ENCODE measurements around the gene ASB18.

ASB18 gene

GRCh38 chr2:236205867-236206645, 58.1 kb downstream of the ASB18 start:
- no peak for DNase-seq

GRCh38 chr2:236204953-236205352, 59.3 kb downstream of the ASB18 start:
- DNase-seq: no peak

DNA sequence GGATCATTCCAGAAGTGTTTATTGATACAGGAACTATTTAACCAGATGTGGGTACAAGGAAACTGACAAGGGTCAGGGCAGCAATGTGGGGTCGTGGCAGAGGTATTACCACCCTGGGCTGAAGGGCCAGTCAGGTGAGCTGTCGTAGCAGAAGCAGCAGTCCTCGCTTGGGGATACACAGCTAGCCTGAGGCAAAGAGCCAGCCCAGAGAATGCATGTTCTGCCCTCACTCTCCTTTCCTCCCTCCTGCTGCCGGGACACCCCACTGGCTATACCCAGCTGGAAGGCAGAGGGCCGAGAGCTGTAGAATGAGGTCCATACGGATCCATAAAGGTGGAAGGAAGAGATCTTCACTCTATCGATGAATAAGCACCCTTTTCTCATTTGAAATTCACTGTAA, 63.8 kb downstream of the ASB18 start:
- no peak for DNase-seq

- no peak for DNase-seq
Observed at GRCh38 chr2:236196366-236196765, 67.8 kb downstream of the ASB18 start.

DNA sequence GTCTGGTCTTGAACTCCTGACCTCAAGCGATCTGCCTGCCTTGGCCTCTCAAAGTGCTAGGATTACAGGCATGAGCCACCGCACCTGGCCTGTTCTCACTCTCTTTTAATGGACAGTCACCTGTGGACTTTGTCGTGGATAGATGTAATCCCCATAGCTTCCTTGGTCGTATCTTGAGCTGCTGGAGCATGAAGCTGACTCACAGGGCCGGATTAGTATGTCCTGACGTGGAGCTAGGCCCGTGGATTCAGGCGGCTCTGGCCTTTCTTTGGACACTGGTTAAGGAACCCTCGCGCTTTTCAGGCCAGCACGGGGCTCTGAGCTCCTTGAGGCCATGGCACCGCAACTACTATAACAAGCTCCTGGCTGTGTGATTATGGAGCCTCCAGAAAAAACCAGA, 68.5 kb downstream of the ASB18 start:
- no peak for DNase-seq

GRCh38 chr2:236194786-236195185, 69.4 kb downstream of the ASB18 start:
- DNase-seq: no peak

GRCh38 chr2:236193026-236193425, 71.2 kb downstream of the ASB18 start:
- no peak for DNase-seq

- no peak for DNase-seq
Observed at GRCh38 chr2:236190674-236191073, 73.5 kb downstream of the ASB18 start.

GRCh38 chr2:236184701-236185100, 79.5 kb downstream of the ASB18 start:
- DNase-seq: no peak

GRCh38 chr2:236180831-236181453, 83.3 kb downstream of the ASB18 start:
- DNase-seq: no peak

GRCh38 chr2:236180076-236180816, 84.0 kb downstream of the ASB18 start:
- DNase-seq: no peak

DNA sequence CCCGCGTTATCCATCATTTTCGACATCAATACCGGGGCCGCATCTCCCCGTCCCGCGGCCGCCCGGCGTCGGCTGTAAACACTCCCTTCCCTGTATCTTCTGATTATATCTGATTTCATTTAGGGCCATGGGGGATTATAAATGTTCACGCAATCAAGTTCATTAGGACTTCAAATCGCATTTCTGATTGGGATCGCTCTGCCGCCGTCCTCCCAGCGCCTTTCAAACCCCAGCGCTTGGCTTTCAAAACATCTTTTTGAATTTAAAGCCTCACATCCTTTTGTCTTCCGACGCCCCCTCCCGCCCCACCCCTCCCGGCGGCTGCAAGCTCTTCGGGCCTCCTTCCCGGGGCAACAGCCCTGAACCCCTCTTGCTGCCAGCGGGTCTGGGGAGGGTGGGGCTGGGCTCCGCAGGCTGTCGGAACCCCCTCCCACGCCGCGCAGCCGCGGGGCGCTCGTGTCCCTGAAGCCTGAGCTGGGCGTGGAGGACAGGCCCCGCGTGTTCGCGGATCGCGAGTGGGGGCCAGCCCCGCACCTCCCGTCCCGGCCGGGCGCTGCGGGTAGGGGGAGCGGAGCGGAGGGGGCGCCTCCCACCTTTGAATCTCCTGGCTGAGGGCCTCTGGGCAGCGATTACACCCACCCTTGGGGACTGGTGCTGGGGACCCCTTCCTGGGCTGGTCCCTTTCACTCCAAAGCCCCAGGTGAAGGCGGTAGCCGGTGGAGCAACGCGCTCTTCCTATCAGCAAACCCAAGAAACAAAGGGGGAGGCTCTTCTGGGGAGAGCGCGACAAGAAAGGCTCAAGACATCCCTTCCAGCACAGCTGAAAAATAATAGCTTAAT, 84.8 kb downstream of the ASB18 start:
- no peak for DNase-seq

GRCh38 chr2:236178890-236179235, 85.3 kb downstream of the ASB18 start:
- DNase-seq: no peak

DNA sequence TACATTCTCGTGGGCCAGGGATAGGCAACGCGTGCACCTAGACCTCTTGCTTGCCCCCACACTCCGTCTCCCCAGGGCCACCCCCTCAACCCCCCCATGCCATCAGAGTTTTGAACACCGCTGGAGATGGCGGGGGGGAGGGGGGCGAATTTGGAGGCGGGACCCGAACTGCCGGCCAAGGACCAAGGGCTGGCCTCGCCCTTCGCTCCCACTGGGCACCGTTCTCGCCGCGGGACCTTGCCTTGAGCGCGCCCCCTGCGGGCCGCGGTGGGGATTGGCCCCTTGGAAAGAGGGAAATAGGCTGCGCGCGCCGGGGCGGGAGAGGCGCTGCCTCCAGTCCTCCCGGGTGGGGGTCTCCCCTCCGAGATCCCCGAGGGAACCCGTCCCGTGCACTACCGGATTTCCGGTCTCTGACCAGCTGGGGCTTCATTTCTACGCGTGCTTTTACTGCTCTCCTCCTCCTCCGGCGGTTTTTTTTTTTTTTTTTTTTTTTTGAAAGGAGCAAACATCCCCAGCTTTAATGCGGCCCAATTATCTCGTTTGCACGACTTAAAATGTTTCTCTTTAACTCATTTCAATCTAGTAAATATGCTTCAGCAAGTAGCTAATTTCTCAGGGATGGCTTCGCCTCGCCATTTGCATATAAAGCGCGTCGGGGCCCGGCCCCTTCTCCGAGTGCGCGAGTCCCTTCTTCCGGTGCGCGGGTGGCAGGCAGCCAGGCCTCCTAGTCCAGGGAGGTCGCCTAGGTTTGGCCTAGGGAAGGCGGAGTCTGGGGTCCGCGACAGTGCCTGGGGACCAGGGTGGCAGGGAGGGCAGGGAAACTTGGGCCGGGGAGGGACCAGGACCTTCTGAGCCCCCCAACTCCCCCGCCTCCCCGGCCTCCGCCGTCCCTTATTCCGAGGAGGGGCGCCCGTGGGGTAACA, 86.0 kb downstream of the ASB18 start:
- no peak for DNase-seq

GRCh38 chr2:236177604-236177966, 86.6 kb downstream of the ASB18 start:
- DNase-seq: no peak

DNA sequence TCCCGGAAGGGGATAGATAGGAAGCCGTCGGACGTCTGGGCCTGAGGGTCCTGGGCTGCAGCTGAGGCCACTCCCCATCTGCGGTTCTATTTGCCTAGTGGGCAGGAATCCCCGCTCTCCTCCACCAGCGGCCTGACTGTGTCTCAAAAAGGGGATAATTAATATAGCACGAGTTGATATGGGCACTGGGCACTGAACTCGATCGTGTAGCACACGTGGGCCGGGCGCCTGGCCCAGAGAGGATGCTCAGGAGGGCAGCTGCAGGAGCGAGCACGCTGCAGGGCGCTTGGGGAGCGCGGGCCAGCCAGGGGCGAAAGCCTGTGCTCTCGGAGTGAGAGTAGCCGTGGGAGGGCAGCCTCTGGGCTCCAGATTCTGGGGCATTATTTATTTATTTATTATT, 87.3 kb downstream of the ASB18 start:
- no peak for DNase-seq

DNA sequence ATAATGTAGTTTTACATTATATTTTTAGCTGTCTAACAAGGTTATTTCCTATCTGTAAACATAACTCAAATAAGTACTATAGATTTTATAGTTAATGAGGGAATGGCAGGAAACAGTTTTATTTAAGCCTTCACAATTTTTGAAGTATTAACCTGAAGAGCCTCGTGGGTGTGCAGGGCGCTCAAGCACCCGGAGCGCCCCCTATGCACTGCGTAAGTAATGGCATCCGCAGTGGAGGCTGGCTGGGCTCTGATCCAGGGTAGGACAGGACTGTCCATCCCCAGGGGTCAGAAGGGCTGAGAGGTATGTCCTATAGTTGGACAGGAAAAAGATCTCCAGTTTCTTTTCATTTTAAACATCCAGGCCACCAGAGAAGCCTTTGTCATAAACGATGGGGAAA, 87.8 kb downstream of the ASB18 start:
- DNase-seq: no peak

DNA sequence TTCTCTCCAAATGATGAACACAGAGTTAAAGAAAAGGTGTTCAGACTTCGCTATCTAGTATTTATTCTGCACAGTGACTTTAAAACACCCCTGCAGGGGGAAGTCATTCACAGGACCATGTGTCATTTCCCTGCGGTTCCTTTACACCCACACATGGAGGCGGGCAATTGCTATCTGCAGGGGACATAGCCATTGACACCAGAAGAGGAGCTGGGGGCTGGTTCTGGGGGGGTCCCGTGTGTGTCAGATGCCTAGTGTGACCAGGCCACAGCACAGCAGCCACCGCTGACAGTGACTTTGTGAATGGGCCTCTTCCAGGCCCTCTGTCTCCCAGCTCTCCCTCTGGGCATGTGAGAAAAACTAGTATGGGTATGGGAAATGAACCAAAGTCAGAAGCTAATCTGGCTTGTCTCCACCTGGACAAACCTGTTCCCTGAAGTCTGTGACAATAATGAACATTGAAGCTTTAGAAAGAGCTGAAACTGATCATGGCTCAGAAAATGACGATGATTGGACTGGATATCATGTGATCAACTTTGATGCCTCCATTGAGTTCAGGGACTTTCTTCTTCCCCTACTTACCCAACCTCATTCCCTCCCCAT, 88.6 kb downstream of the ASB18 start:
- DNase-seq: no peak

DNA sequence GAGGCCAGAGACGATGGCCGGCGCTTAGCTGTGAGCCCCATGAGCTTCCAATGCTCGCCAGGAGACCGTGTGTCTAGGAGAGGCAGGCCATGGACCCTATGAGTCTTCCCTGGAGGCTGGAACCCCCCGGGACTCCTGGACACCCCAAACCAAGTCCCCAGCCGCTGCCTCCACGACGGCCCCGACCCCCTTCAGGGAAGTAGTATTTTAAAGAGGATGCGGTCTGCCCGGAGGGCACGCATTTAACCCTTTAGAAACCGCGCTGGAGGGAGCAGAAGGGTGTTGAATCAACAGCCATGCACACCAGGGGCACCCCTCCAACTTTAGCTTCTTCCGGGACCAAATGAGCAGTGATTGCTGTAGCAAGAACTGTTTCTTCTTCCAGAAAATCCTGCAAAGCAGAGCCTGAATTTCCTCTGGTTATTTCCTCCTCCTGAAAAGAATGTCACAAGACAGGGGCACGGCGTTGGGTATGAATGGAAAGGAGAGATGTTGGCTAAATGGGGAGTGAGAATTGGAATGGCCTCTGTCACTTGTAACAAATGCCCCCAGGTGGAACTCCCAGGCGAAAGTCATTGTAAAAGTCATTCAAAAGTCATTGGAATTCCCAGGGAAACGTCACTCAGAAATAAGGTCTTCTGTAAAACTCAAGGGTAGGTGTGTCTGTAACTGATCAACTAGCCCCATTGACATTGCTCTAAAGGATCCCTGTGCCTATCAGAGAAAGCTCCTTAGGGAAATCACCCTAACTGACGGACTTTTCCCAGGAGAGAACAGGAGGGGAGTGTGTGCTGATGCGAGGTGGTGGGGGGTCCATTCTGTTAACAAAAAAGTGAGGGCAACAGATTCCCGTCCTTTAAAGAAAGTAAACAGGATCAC, 90.2 kb downstream of the ASB18 start:
- no peak for DNase-seq

- DNase-seq: no peak
Observed at GRCh38 chr2:236173036-236173728, 91.0 kb downstream of the ASB18 start.
